Endothelial cell of umbilical vein (primary cell): ENCODE data around the gene REEP3. TPM values are rescaled to one million over a fixed set of nuclear protein-coding genes. Genes with fewer than 3 reads are reported as not detected.

ENCODE experiments used
- BruUV-seq: library from RNA; stranded (reverse); fragments of 400-500 nt; replicated peaks from 2 replicates; lab custom pipeline; 2021; lab: Mats Ljungman, UMichigan
- CTCF ChIA-PET: fragments of 300-600, 350-600 bp; sonication (Branson Sonifier 250); formaldehyde crosslinking; loops from one replicate; lab custom pipeline; 2021; ENCODE audit warnings: antibody characterized with exemption, inconsistent platforms; lab: Charles Lee
- POLR2A ChIA-PET: fragments of 300-600, 350-600 bp; sonication (Branson Sonifier 250); formaldehyde crosslinking; loops from one replicate; lab custom pipeline; 2021; ENCODE audit warnings: antibody characterized with exemption, inconsistent platforms; lab: Charles Lee
- DNase-seq: peaks from one replicate; pipeline ENCODE4 v3.0.0-alpha.2; 2011; ENCODE audit warnings: low read depth, low spot score
- FAIRE-seq: peaks from 2 replicates; lab custom pipeline; 2011; peaks lifted over from hg19 to GRCh38; lab: Jason Lieb, UNC
- H2AFZ ChIP-seq: 2 replicates; pipeline ENCODE4 v1.6.0; 2012; ENCODE audit warnings: low read depth, low read length, control low read depth, inconsistent platforms
- H3K27ac ChIP-seq: 2 replicates; pipeline ENCODE4 v1.5.1; 2011; ENCODE audit warnings: low read depth, mild to moderate bottlenecking, control low read depth, low read length, moderate library complexity; ENCODE audit not compliant: insufficient read depth
- H3K27me3 ChIP-seq, 2 experiments: 2 replicates each; pipeline versions ENCODE4 v1.6.0 to v1.6.1; 2011; ENCODE audit warnings: low read length in 2 of 2, mixed read lengths in 1 of 2; ENCODE audit not compliant: control insufficient read depth in 2 of 2, insufficient read depth in 2 of 2
- H3K36me3 ChIP-seq, 2 experiments: 2 replicates in 1 of 2; 3 replicates in 1 of 2; pipeline ENCODE4 v1.5.1; 2011; ENCODE audit warnings: low read length in 2 of 2, mild to moderate bottlenecking in 1 of 2, moderate library complexity in 1 of 2; ENCODE audit not compliant: control insufficient read depth in 2 of 2, insufficient read depth in 2 of 2; ENCODE audit errors: extremely low read depth in 1 of 2
- H3K4me1 ChIP-seq: 3 replicates; pipeline ENCODE4 v1.5.1; 2011; ENCODE audit warnings: mild to moderate bottlenecking, low read length; ENCODE audit not compliant: control insufficient read depth, insufficient read depth; ENCODE audit errors: extremely low read depth
- H3K4me2 ChIP-seq: 2 replicates; pipeline ENCODE4 v1.6.1; 2011; ENCODE audit warnings: low read length, control low read depth, mixed read lengths; ENCODE audit not compliant: insufficient read depth
- H3K4me3 ChIP-seq, 3 experiments: fragments of 200-600 bp in 1 of 3; sonication (generic), shearing (Covaris generic) in 1 of 3; replicated peaks in 1 of 3; 2 replicates each; pipeline ENCODE4 v1.5.1; 2011 to 2016; ENCODE audit warnings: control low read depth in 3 of 3, low read length in 3 of 3, mild to moderate bottlenecking in 2 of 3, inconsistent platforms in 1 of 3, low read depth in 1 of 3, moderate library complexity in 1 of 3; ENCODE audit not compliant: insufficient read depth in 1 of 3
- H3K79me2 ChIP-seq: 2 replicates; pipeline ENCODE4 v1.6.0; 2012; ENCODE audit warnings: low read length, inconsistent platforms; ENCODE audit not compliant: control insufficient read depth, insufficient read depth
- H3K9ac ChIP-seq: replicated peaks from 2 replicates; pipeline ENCODE3; 2011; ENCODE audit warnings: low read length, control low read depth; ENCODE audit not compliant: insufficient read depth; ENCODE audit errors: extremely low read depth
- H3K9me1 ChIP-seq: replicated peaks from 3 replicates; pipeline ENCODE4 v1.6.0; 2011; ENCODE audit warnings: mild to moderate bottlenecking, low read length; ENCODE audit not compliant: control insufficient read depth, insufficient read depth; ENCODE audit errors: extremely low read depth
- H3K9me3 ChIP-seq: replicated peaks from 2 replicates; pipeline ENCODE4 v1.5.1; 2012; ENCODE audit warnings: low read length, inconsistent platforms; ENCODE audit not compliant: control insufficient read depth, insufficient read depth
- H4K20me1 ChIP-seq: replicated peaks from 2 replicates; pipeline ENCODE3; 2011; ENCODE audit warnings: mild to moderate bottlenecking, low read length; ENCODE audit not compliant: control insufficient read depth, insufficient read depth; ENCODE audit errors: extremely low read depth
- CTCF ChIP-seq, 2 donors: IDR thresholded peaks; 1 replicate in 1 of 2; 2 replicates in 1 of 2; pipeline ENCODE4 v1.5.1; 2011; ENCODE audit warnings: low read length in 2 of 2, mild to moderate bottlenecking in 2 of 2, moderate library complexity in 2 of 2, control low read depth in 1 of 2, inconsistent platforms in 1 of 2, low read depth in 1 of 2; ENCODE audit not compliant: insufficient read depth in 1 of 2; ENCODE audit errors: extremely low read depth in 1 of 2
- EZH2 ChIP-seq: IDR thresholded peaks from 2 replicates; pipeline ENCODE4 v1.6.1; 2012; ENCODE audit warnings: borderline replicate concordance, low read depth, mild to moderate bottlenecking, moderate library complexity, low read length, inconsistent platforms; ENCODE audit not compliant: severe bottlenecking
- FOS ChIP-seq: IDR thresholded peaks from 2 replicates; pipeline ENCODE4 v1.6.1; 2011; ENCODE audit warnings: mild to moderate bottlenecking, low read length, moderate library complexity, borderline replicate concordance; ENCODE audit not compliant: insufficient read depth
- GATA2 ChIP-seq: IDR thresholded peaks from 2 replicates; pipeline ENCODE4 v1.7.0; 2011; ENCODE audit warnings: low read depth, mild to moderate bottlenecking, moderate library complexity, mixed read lengths, low read length; ENCODE audit not compliant: insufficient read length, insufficient read depth
- JUN ChIP-seq: IDR thresholded peaks from 2 replicates; pipeline ENCODE4 v1.6.1; 2011; ENCODE audit warnings: borderline replicate concordance, low read depth; ENCODE audit not compliant: insufficient read length, insufficient read depth
- MYC ChIP-seq: IDR thresholded peaks from one replicate; pipeline ENCODE4 v1.6.1; 2011; ENCODE audit warnings: mild to moderate bottlenecking, low read depth, low read length
- POLR2A ChIP-seq: IDR thresholded peaks from 2 replicates; pipeline ENCODE4 v1.6.1; 2012; ENCODE audit warnings: low read depth, mild to moderate bottlenecking, control low read depth, low read length
- POLR2AphosphoS5 ChIP-seq: IDR thresholded peaks from 2 replicates; pipeline ENCODE4 v1.6.1; 2012; ENCODE audit warnings: low read depth, mild to moderate bottlenecking, control low read depth, low read length, moderate library complexity; ENCODE audit not compliant: insufficient read depth
- dilution Hi-C: fragments of 300-500 bp; cut with MboI; formaldehyde crosslinking; loops from one replicate; pipeline ENCODE4 v1.15.0; 2019; ENCODE audit warnings: low sequenced_read_pairs; ENCODE audit not compliant: extremely low pct_ligation_motif_present
- intact Hi-C: fragments of 100-400 bp; cut with micrococcal nuclease; formaldehyde crosslinking; loops from one replicate; pipeline ENCODE4 v1.10.0; 2022
- polyA plus RNA-seq, 4 experiments: library from polyadenylated mRNA; depleted of rRNA in 3 of 4; stranded (reverse) in 3 of 4; unstranded in 1 of 4; fragments of >200 nt; gene quantifications; 2 replicates each; pipeline versions ENCODE4 v1.2.1 to v1.2.3, GENCODE V29; 2011 to 2012; ENCODE audit warnings: missing spikeins in 1 of 4
- total RNA-seq: library from RNA; stranded (reverse); gene quantifications from 2 replicates; pipeline ENCODE4 v1.2.3, GENCODE V29; 2021
- TF ChIP-seq, protein P1 (sequence below): IDR thresholded peaks from 2 replicates; pipeline ENCODE4 v1.6.1; 2011; ENCODE audit not compliant: insufficient read depth, insufficient read length

The REEP3 gene
- total and polyA plus RNA-seq, 2 donors (not counting 3 experiments of a cell fraction or from before 2014, with no cell fraction given) = 12.3 to 48.3 TPM

- no TSS peak for BruUV-seq
- ChIA-PET POLR2A (no interaction called here), CTCF (interaction anchor here (0.8 to 1.2 kb wide), 3 partner anchors 9 to 476 kb away, joined by 4 to 5 read pairs (median 4); no protein-coding TSS in a partner anchor)
- Histone ChIP-seq H2AFZ (peak overlapping the region; percentile 42), H3K9me3 (no peaks in the 10 kb centered on the region), H3K27me3 (no peaks in the 10 kb centered on the region), H3K4me2 (no peak overlapping the region), H4K20me1 (no peaks in the 10 kb centered on the region), H3K4me3 (no peak overlapping the region), H3K9ac (no peak overlapping the region), H3K4me1 (peaks cover 33% of the 10 kb centered on the region), H3K36me3 (no peaks in the 10 kb centered on the region), H3K27ac (no peak overlapping the region), H3K79me2 (no peaks in the 10 kb centered on the region), H3K9me1 (no peaks in the 10 kb centered on the region)
- FAIRE-seq (no peak), DNase-seq (no peak)
- dilution Hi-C loops (no loop called here), intact Hi-C loops (no loop called here)
- TF ChIP-seq, protein P1, sequence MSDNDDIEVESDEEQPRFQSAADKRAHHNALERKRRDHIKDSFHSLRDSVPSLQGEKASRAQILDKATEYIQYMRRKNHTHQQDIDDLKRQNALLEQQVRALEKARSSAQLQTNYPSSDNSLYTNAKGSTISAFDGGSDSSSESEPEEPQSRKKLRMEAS = no peak
- no peak for TF ChIP-seq CTCF (IDR thresholded peaks at IDR 0.05; ENCODE audit: extremely low read depth in 1 of 2, insufficient read depth in 1 of 2, low read depth in 1 of 2, low read length in 2 of 2)
Measured at GRCh38 chr10:63642808-63643207, 121.6 kb downstream of the REEP3 start.

DNA sequence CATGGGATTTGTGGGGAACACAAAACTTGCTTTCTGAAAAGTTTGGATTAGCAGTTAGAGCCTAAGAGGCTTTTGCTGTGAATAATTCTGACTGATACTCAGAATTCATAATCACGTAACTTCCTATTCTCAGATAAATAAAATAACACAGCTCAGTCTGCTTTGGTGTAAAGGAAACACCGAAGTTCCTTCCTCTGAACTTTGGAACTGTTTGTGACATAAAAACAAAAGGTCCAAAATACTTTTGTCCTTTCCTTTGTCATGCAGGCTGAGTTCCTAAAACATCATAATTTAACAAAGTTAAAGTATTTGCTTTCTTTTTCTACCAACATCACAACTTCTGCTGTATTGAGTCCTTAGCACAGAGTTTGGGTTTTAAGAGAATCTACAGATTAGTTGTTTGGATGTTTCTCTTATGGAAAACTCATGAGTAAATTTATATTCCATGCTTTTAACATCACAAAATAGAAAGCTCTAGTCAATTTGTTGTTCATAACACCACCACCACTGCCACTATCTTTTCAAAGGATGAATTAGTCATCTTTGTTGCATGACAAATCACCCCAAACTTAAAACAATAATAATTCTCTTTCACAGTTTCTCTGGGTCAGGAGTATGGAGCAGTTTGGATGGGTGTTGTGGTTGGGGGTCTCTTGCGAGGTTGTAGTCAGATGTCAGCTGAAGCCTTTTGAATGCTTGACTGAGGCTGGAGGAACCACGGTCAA is 123.4 kb downstream of the REEP3 start:
- Histone ChIP-seq H3K27ac (peak overlapping the region; percentile 86), H3K27me3 (no peaks in the 10 kb centered on the region), H3K9ac (peak overlapping the region; percentile 53), H3K4me2 (peak overlapping the region; percentile 74), H3K9me3 (no peaks in the 10 kb centered on the region), H3K4me3 (peak overlapping the region in 1 of 3 experiments; percentile 10), H2AFZ (no peak overlapping the region), H3K9me1 (no peaks in the 10 kb centered on the region), H3K36me3 (no peaks in the 10 kb centered on the region), H3K79me2 (no peaks in the 10 kb centered on the region), H4K20me1 (no peaks in the 10 kb centered on the region), H3K4me1 (peaks cover 33% of the 10 kb centered on the region)
- FAIRE-seq (peak; percentile 92), DNase-seq (peak; percentile 88)
- TF ChIP-seq POLR2AphosphoS5 (no peak), MYC (no peak), JUN (peak; percentile 52), CTCF (IDR thresholded peaks at IDR 0.05; ENCODE audit: extremely low read depth in 1 of 2, insufficient read depth in 1 of 2, low read depth in 1 of 2, low read length in 2 of 2) (no peak), POLR2A (peak; percentile 42), EZH2 (no peak), FOS (peak; percentile 50), GATA2 (peak; percentile 22)
- TF ChIP-seq, protein P1 = no peak
- dilution Hi-C loops (no loop called here), intact Hi-C loops (loop anchor here (1.0 kb wide), 4 partner anchors 26 to 76 kb away; no protein-coding TSS in a partner anchor)
- ChIA-PET CTCF (interaction anchor here (0.9 to 1.8 kb wide), 10 partner anchors 8 to 477 kb away, joined by 3 to 9 read pairs (median 6); no protein-coding TSS in a partner anchor), POLR2A (interaction anchor here (1.3 kb wide), 1 partner anchor 14 kb away, joined by 4 read pairs; no protein-coding TSS in a partner anchor)
- TSS peak; percentile 89 for BruUV-seq
